Sigmoid colon (tissue), 7 donors: Measurements from ENCODE around the gene MAD1L1. TPM values are rescaled to one million over a fixed set of nuclear protein-coding genes. Genes with fewer than 3 reads are reported as not detected.

ENCODE experiments used
- DNase-seq: peaks from one replicate; pipeline ENCODE4 v3.0.0-alpha.2; 2019
- H3K27ac ChIP-seq, 4 donors: fragments of 200-600 bp; sonication (generic); one replicate each; pipeline ENCODE4 v1.5.1; 2016 to 2019; ENCODE audit warnings: mild to moderate bottlenecking in 1 of 4
- H3K27me3 ChIP-seq, 3 donors: fragments of 200-600 bp; sonication (generic); one replicate each; pipeline ENCODE4 v1.5.1; 2019; ENCODE audit warnings: mild to moderate bottlenecking in 1 of 3
- H3K36me3 ChIP-seq, 4 donors: fragments of 200-600 bp; sonication (generic); one replicate each; pipeline ENCODE4 v1.5.1; 2016 to 2019
- H3K4me1 ChIP-seq, 4 donors: fragments of 200-600 bp; sonication (generic); one replicate each; pipeline ENCODE4 v1.5.1; 2017 to 2019
- H3K4me3 ChIP-seq, 4 donors: fragments of 200-600 bp; sonication (generic); one replicate each; pipeline ENCODE4 v1.5.1; 2017 to 2019; ENCODE audit warnings: mild to moderate bottlenecking in 2 of 4, moderate library complexity in 1 of 4
- H3K9me3 ChIP-seq, 4 donors: fragments of 200-600 bp in 3 of 4; sonication (generic) in 3 of 4; one replicate each; pipeline versions ENCODE4 v1.5.1 to v1.6.1; 2013 to 2019
- CTCF ChIP-seq, 4 experiments: fragments of 450-650 bp in 3 of 4; fragments of 200-600 bp in 1 of 4; IDR thresholded peaks; one replicate each; pipeline ENCODE4 v1.5.1; 2016 to 2019; ENCODE audit warnings: antibody characterized with exemption in 4 of 4, mild to moderate bottlenecking in 3 of 4, moderate library complexity in 2 of 4
- EP300 ChIP-seq, 4 donors: sonication (generic); formaldehyde crosslinking; IDR thresholded peaks; one replicate each; pipeline ENCODE4 v1.6.1; 2017; ENCODE audit warnings: antibody characterized with exemption in 4 of 4
- POLR2A ChIP-seq, 2 donors: fragments of 450-650 bp; IDR thresholded peaks; one replicate each; pipeline ENCODE4 v1.6.1; 2016; ENCODE audit warnings: antibody characterized with exemption in 2 of 2, mild to moderate bottlenecking in 2 of 2, moderate library complexity in 2 of 2
- POLR2AphosphoS5 ChIP-seq, 4 donors: sonication (generic); formaldehyde crosslinking; IDR thresholded peaks; one replicate each; pipeline ENCODE4 v1.6.1; 2017; ENCODE audit warnings: antibody characterized with exemption in 4 of 4
- WGBS, 2 donors: extraction: QIAGEN DNeasy Blood & Tissue Kit; methylation state at CpG; one replicate each; pipeline ENCODE4 v1.1.7; 2013; 5-methylcytosine and 5-hydroxymethylcytosine counted together
- intact Hi-C: fragments of 100-400 bp; cut with DNase I; formaldehyde crosslinking; loops from one replicate; pipeline ENCODE4 v1.15.1; 2023
- polyA plus RNA-seq, 3 donors: library from polyadenylated mRNA; stranded (reverse); fragments of 200-250 nt; gene quantifications; one replicate each; pipeline ENCODE4 v1.2.3, GENCODE V29; 2013
- total RNA-seq, 4 donors: library from RNA; depleted of rRNA; stranded (reverse); fragments of >200 nt; gene quantifications; one replicate each; pipeline ENCODE4 v1.1.0, GENCODE V29; 2016
- donor health status: healthy with polysubstance abuse.
- donor health status: Bipolar disorder and iron deficiency.
- donor health status: healthy.

The MAD1L1 gene
- total and polyA plus RNA-seq, 7 donors: 10.2 to 38.4 (median 20.6) TPM

GRCh38 chr7:2139004-2139699 lies 93.6 kb downstream of the MAD1L1 start:
- intact Hi-C loops: no loop called here
- Histone ChIP-seq H3K4me3 (no peak overlapping the region), H3K4me1 (no peaks in the 10 kb centered on the region), H3K27me3 (no peaks in the 10 kb centered on the region), H3K27ac (no peak overlapping the region), H3K9me3 (no peaks in the 10 kb centered on the region), H3K36me3 (peaks cover 0 to 2% (median 0%) of the 10 kb centered on the region in 4 donors)
- WGBS, 2 donors: 87 to 90% methylated on average over 20 of the region's 20 CpGs
- no peak for TF ChIP-seq EP300 (IDR thresholded peaks at IDR 0.05)
- no peak for TF ChIP-seq POLR2A (IDR thresholded peaks at IDR 0.05)
- no peak for TF ChIP-seq CTCF (IDR thresholded peaks at IDR 0.05)
- no peak for DNase-seq

GRCh38 chr7:2138146-2138765 lies 94.5 kb downstream of the MAD1L1 start:
- Histone ChIP-seq H3K9me3 (no peaks in the 10 kb centered on the region), H3K4me3 (no peak overlapping the region), H3K27ac (no peak overlapping the region), H3K27me3 (no peaks in the 10 kb centered on the region), H3K4me1 (no peaks in the 10 kb centered on the region), H3K36me3 (peaks cover 0 to 3% (median 0%) of the 10 kb centered on the region in 4 donors)
- WGBS, 2 donors: 64 to 94% methylated on average over 17 of the region's 17 CpGs
- intact Hi-C loops: no loop called here
- DNase-seq: no peak
- TF ChIP-seq CTCF (IDR thresholded peaks at IDR 0.05) (no peak), POLR2A (IDR thresholded peaks at IDR 0.05) (no peak), EP300 (IDR thresholded peaks at IDR 0.05) (no peak), POLR2AphosphoS5 (IDR thresholded peaks at IDR 0.05) (no peak)

GRCh38 chr7:2134740-2135139 lies 98.0 kb downstream of the MAD1L1 start:
- intact Hi-C loops: no loop called here
- no peaks in the 10 kb centered on the region for H3K4me1 ChIP-seq
- no peaks in the 10 kb centered on the region for H3K9me3 ChIP-seq
- TF ChIP-seq POLR2A (IDR thresholded peaks at IDR 0.05) (no peak), POLR2AphosphoS5 (IDR thresholded peaks at IDR 0.05) (no peak), EP300 (IDR thresholded peaks at IDR 0.05) (no peak), CTCF (IDR thresholded peaks at IDR 0.05) (no peak)
- H3K27me3 ChIP-seq: no peaks in the 10 kb centered on the region
- H3K4me3 ChIP-seq: no peak overlapping the region
- no peak for DNase-seq
- peaks cover 0 to 3% (median 0%) of the 10 kb centered on the region in 4 donors for H3K36me3 ChIP-seq
- H3K27ac ChIP-seq: no peak overlapping the region
- 97 to 98% methylated on average over 5 of the region's 5 CpGs for WGBS, 2 donors

GRCh38 chr7:2132243-2132642 lies 100.5 kb downstream of the MAD1L1 start:
- 92 to 96% methylated on average over 33 of the region's 33 CpGs for WGBS, 2 donors
- Histone ChIP-seq H3K4me1 (no peaks in the 10 kb centered on the region), H3K36me3 (peaks cover 0 to 3% (median 0%) of the 10 kb centered on the region in 4 donors), H3K9me3 (no peaks in the 10 kb centered on the region), H3K4me3 (no peak overlapping the region), H3K27ac (no peak overlapping the region), H3K27me3 (no peaks in the 10 kb centered on the region)
- intact Hi-C loops: no loop called here
- TF ChIP-seq POLR2AphosphoS5 (IDR thresholded peaks at IDR 0.05) (no peak), POLR2A (IDR thresholded peaks at IDR 0.05) (no peak), EP300 (IDR thresholded peaks at IDR 0.05) (no peak), CTCF (IDR thresholded peaks at IDR 0.05) (no peak)
- no peak for DNase-seq
